GM23338 (cell line): ENCODE results near the gene ENTHD1. TPM values are rescaled to one million over a fixed set of nuclear protein-coding genes. Genes with fewer than 3 reads are reported as not detected.

ENCODE experiments used
- ATAC-seq: fragments of 200-7000 bp; cut with Tn5 transposase; 3 replicates; pipeline ENCODE4 v1.9.1; 2020
- DNase-seq: peaks from one replicate; pipeline ENCODE4 v3.0.0-alpha.2; 2015; ENCODE audit warnings: low spot score
- H2AFZ ChIP-seq: fragments of 200-600 bp; sonication (generic); 2 replicates; pipeline ENCODE4 v1.8.0; 2016; ENCODE audit warnings: antibody characterized with exemption, mild to moderate bottlenecking, moderate library complexity
- H3F3A ChIP-seq: fragments of 200-600 bp; sonication (generic); replicated peaks from 2 replicates; pipeline ENCODE4 v1.8.0; 2017; ENCODE audit warnings: antibody characterized with exemption, mixed run types, low read depth
- H3K27ac ChIP-seq: fragments of 200-600 bp; sonication (generic); 2 replicates; pipeline ENCODE4 v1.6.1; 2016; ENCODE audit warnings: low read depth
- H3K27me3 ChIP-seq: fragments of 200-600 bp; sonication (generic); 2 replicates; pipeline ENCODE4 v1.8.0; 2016; ENCODE audit warnings: mild to moderate bottlenecking, mixed run types, moderate library complexity; ENCODE audit not compliant: insufficient read depth
- H3K36me3 ChIP-seq: fragments of 200-600 bp; sonication (generic); 2 replicates; pipeline ENCODE4 v1.8.0; 2016; ENCODE audit warnings: mild to moderate bottlenecking; ENCODE audit not compliant: insufficient read depth
- H3K4me1 ChIP-seq: fragments of 200-600 bp; sonication (generic); 2 replicates; pipeline ENCODE4 v1.8.0; 2016; ENCODE audit warnings: mild to moderate bottlenecking, moderate library complexity; ENCODE audit not compliant: insufficient read depth
- H3K4me2 ChIP-seq: fragments of 200-600 bp; sonication (generic); 2 replicates; pipeline ENCODE4 v1.7.1; 2017; ENCODE audit warnings: mixed run types
- H3K4me3 ChIP-seq: fragments of 200-600 bp; sonication (generic); 2 replicates; pipeline ENCODE4 v1.6.1; 2016; ENCODE audit warnings: mixed run types
- H3K79me2 ChIP-seq: fragments of 200-600 bp; sonication (generic); replicated peaks from 2 replicates; pipeline ENCODE4 v1.8.0; 2017; ENCODE audit warnings: mild to moderate bottlenecking; ENCODE audit not compliant: insufficient read depth
- H3K9me2 ChIP-seq: fragments of 200-600 bp; sonication (generic); 2 replicates; pipeline ENCODE4 v1.8.0; 2017; ENCODE audit not compliant: insufficient read depth
- H4K20me1 ChIP-seq: fragments of 200-600 bp; sonication (generic); replicated peaks from 2 replicates; pipeline ENCODE4 v1.8.0; 2017; ENCODE audit warnings: mild to moderate bottlenecking; ENCODE audit not compliant: insufficient read depth
- H3K27ac Mint-ChIP-seq: 2 replicates; pipeline ENCODE4 v1.8.0; 2020; ENCODE audit warnings: inconsistent platforms, mild to moderate bottlenecking, moderate library complexity, mixed read lengths
- H3K27me3 Mint-ChIP-seq: 3 replicates; pipeline ENCODE4 v1.8.0; 2022; ENCODE audit warnings: low read depth, mild to moderate bottlenecking, moderate library complexity, mixed read lengths, inconsistent platforms; ENCODE audit not compliant: insufficient read depth, poor library complexity
- H3K36me3 Mint-ChIP-seq: 3 replicates; pipeline ENCODE4 v1.8.0; 2021; ENCODE audit warnings: low read depth, mild to moderate bottlenecking, inconsistent platforms, moderate library complexity, mixed read lengths
- H3K4me1 Mint-ChIP-seq: 3 replicates; pipeline ENCODE4 v1.8.0; 2020; ENCODE audit warnings: mild to moderate bottlenecking, inconsistent platforms, mixed read lengths
- H3K4me3 Mint-ChIP-seq: 3 replicates; pipeline ENCODE4 v1.8.0; 2021; ENCODE audit warnings: moderate library complexity, mild to moderate bottlenecking, inconsistent platforms, mixed read lengths
- H3K9me3 Mint-ChIP-seq: 3 replicates; pipeline ENCODE4 v1.8.0; 2020; ENCODE audit warnings: moderate library complexity, mild to moderate bottlenecking, inconsistent platforms, mixed read lengths
- CREB1 ChIP-seq: fragments of 250-450 bp; sonication (Bioruptor Pico); IDR thresholded peaks from 2 replicates; pipeline ENCODE4 v1.5.0; 2020; ENCODE audit warnings: low read depth, mild to moderate bottlenecking, moderate library complexity
- EZH2 ChIP-seq: fragments of 200-600 bp; sonication (generic); IDR thresholded peaks from one replicate; pipeline ENCODE4 v1.8.0; 2017; ENCODE audit warnings: antibody characterized with exemption, mild to moderate bottlenecking, low read depth; ENCODE audit not compliant: unreplicated experiment
- EZH2phosphoT487 ChIP-seq: fragments of 200-600 bp; sonication (generic); IDR thresholded peaks from one replicate; pipeline ENCODE4 v1.8.1; 2018; ENCODE audit warnings: antibody characterized with exemption; ENCODE audit not compliant: unreplicated experiment
- JUNB ChIP-seq: IDR thresholded peaks from one replicate; pipeline ENCODE4 v1.6.1; 2016; ENCODE audit warnings: antibody characterized with exemption; ENCODE audit not compliant: unreplicated experiment
- NANOG ChIP-seq: IDR thresholded peaks from 2 replicates; pipeline ENCODE4 v1.6.1; 2016; ENCODE audit warnings: antibody characterized with exemption, borderline replicate concordance
- POLR2AphosphoS5 ChIP-seq: IDR thresholded peaks from 2 replicates; pipeline ENCODE4 v1.6.1; 2016; ENCODE audit warnings: antibody characterized with exemption, low read depth
- REST ChIP-seq: IDR thresholded peaks from one replicate; pipeline ENCODE4 v1.6.1; 2018; ENCODE audit warnings: antibody characterized with exemption; ENCODE audit not compliant: unreplicated experiment
- STAT1 ChIP-seq: IDR thresholded peaks from one replicate; pipeline ENCODE4 v1.6.1; 2016; ENCODE audit warnings: antibody characterized with exemption; ENCODE audit not compliant: unreplicated experiment
- ZNF114 ChIP-seq: fragments of 250-450 bp; sonication (Bioruptor Pico); IDR thresholded peaks from 2 replicates; pipeline ENCODE4 v1.5.0; 2020; ENCODE audit warnings: mild to moderate bottlenecking, moderate library complexity
- ZNF331 ChIP-seq: fragments of 250-450 bp; sonication (Bioruptor Pico); IDR thresholded peaks from 2 replicates; pipeline ENCODE4 v1.5.0; 2020; ENCODE audit warnings: low read depth, mild to moderate bottlenecking, moderate library complexity
- polyA plus RNA-seq: library from polyadenylated mRNA; unstranded; fragments of >200 nt; fragmentation: Nextera tagmentation; extraction: Ambion mirVana; gene quantifications from 2 replicates; pipeline ENCODE4 v1.2.1, GENCODE V29; 2016
- total RNA-seq: library from RNA; depleted of rRNA; stranded (reverse); fragments of >200 nt; shearing (Covaris generic); gene quantifications from 2 replicates; pipeline ENCODE4 v1.2.3, GENCODE V29; 2014
- TF ChIP-seq, protein P1 (sequence below): fragments of 250-450 bp; sonication (Bioruptor Pico); IDR thresholded peaks from 2 replicates; pipeline ENCODE4 v1.5.0; 2020; ENCODE audit warnings: mild to moderate bottlenecking, moderate library complexity
- TF ChIP-seq, protein P2 (sequence below): IDR thresholded peaks from 2 replicates; pipeline ENCODE4 v1.6.1; 2016; ENCODE audit warnings: antibody characterized with exemption

Gene ENTHD1
- total and polyA plus RNA-seq, 2 experiments from 2014 or later = not detected

- TF ChIP-seq NANOG (no peak), ZNF331 (CRISPR knock-in tag) (no peak), CREB1 (CRISPR knock-in tag) (no peak), ZNF114 (CRISPR knock-in tag) (no peak), POLR2AphosphoS5 (no peak)
- TF ChIP-seq, protein P1, sequence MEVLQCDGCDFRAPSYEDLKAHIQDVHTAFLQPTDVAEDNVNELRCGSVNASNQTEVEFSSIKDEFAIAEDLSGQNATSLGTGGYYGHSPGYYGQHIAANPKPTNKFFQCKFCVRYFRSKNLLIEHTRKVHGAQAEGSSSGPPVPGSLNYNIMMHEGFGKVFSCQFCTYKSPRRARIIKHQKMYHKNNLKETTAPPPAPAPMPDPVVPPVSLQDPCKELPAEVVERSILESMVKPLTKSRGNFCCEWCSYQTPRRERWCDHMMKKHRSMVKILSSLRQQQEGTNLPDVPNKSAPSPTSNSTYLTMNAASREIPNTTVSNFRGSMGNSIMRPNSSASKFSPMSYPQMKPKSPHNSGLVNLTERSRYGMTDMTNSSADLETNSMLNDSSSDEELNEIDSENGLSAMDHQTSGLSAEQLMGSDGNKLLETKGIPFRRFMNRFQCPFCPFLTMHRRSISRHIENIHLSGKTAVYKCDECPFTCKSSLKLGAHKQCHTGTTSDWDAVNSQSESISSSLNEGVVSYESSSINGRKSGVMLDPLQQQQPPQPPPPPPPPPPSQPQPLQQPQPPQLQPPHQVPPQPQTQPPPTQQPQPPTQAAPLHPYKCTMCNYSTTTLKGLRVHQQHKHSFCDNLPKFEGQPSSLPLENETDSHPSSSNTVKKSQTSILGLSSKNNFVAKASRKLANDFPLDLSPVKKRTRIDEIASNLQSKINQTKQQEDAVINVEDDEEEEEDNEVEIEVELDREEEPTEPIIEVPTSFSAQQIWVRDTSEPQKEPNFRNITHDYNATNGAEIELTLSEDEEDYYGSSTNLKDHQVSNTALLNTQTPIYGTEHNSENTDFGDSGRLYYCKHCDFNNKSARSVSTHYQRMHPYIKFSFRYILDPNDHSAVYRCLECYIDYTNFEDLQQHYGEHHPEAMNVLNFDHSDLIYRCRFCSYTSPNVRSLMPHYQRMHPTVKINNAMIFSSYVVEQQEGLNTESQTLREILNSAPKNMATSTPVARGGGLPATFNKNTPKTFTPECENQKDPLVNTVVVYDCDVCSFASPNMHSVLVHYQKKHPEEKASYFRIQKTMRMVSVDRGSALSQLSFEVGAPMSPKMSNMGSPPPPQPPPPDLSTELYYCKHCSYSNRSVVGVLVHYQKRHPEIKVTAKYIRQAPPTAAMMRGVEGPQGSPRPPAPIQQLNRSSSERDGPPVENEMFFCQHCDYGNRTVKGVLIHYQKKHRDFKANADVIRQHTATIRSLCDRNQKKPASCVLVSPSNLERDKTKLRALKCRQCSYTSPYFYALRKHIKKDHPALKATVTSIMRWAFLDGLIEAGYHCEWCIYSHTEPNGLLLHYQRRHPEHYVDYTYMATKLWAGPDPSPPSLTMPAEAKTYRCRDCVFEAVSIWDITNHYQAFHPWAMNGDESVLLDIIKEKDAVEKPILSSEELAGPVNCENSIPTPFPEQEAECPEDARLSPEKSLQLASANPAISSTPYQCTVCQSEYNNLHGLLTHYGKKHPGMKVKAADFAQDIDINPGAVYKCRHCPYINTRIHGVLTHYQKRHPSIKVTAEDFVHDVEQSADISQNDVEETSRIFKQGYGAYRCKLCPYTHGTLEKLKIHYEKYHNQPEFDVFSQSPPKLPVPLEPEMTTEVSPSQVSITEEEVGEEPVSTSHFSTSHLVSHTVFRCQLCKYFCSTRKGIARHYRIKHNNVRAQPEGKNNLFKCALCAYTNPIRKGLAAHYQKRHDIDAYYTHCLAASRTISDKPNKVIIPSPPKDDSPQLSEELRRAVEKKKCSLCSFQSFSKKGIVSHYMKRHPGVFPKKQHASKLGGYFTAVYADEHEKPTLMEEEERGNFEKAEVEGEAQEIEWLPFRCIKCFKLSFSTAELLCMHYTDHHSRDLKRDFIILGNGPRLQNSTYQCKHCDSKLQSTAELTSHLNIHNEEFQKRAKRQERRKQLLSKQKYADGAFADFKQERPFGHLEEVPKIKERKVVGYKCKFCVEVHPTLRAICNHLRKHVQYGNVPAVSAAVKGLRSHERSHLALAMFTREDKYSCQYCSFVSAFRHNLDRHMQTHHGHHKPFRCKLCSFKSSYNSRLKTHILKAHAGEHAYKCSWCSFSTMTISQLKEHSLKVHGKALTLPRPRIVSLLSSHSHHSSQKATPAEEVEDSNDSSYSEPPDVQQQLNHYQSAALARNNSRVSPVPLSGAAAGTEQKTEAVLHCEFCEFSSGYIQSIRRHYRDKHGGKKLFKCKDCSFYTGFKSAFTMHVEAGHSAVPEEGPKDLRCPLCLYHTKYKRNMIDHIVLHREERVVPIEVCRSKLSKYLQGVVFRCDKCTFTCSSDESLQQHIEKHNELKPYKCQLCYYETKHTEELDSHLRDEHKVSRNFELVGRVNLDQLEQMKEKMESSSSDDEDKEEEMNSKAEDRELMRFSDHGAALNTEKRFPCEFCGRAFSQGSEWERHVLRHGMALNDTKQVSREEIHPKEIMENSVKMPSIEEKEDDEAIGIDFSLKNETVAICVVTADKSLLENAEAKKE (CRISPR knock-in tag) = no peak
- TF ChIP-seq, protein P2, sequence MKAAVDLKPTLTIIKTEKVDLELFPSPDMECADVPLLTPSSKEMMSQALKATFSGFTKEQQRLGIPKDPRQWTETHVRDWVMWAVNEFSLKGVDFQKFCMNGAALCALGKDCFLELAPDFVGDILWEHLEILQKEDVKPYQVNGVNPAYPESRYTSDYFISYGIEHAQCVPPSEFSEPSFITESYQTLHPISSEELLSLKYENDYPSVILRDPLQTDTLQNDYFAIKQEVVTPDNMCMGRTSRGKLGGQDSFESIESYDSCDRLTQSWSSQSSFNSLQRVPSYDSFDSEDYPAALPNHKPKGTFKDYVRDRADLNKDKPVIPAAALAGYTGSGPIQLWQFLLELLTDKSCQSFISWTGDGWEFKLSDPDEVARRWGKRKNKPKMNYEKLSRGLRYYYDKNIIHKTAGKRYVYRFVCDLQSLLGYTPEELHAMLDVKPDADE = no peak
Observed at GRCh38 chr22:39700565-39700964, 193.0 kb downstream of the ENTHD1 start (continued).

GRCh38 chr22:39699631-39700360 is 193.8 kb downstream of the ENTHD1 start:
- H2AFZ ChIP-seq = no peak overlapping the region
- DNase-seq = no peak
- no peaks in the 10 kb centered on the region for H3F3A ChIP-seq
- no peak for ATAC-seq
- H4K20me1 ChIP-seq = no peaks in the 10 kb centered on the region
- H3K79me2 ChIP-seq = no peaks in the 10 kb centered on the region
- no peak overlapping the region for H3K27ac ChIP-seq
- no peaks in the 10 kb centered on the region for H3K4me1 ChIP-seq
- no peaks in the 10 kb centered on the region for H3K36me3 ChIP-seq
- H3K9me3 Mint-ChIP-seq = no peaks in the 10 kb centered on the region
- no peak overlapping the region for H3K4me3 ChIP-seq
- peaks cover 11% of the 10 kb centered on the region for H3K27me3 Mint-ChIP-seq
- H3K9me2 ChIP-seq = no peaks in the 10 kb centered on the region
- H3K4me2 ChIP-seq = no peak overlapping the region
- H3K4me3 Mint-ChIP-seq = no peak overlapping the region
- no peak overlapping the region for H3K27ac Mint-ChIP-seq
- no peaks in the 10 kb centered on the region for H3K27me3 ChIP-seq
- no peaks in the 10 kb centered on the region for H3K4me1 Mint-ChIP-seq
- H3K36me3 Mint-ChIP-seq = no peaks in the 10 kb centered on the region
- TF ChIP-seq REST (no peak), ZNF114 (CRISPR knock-in tag) (no peak), NANOG (no peak), ZNF331 (CRISPR knock-in tag) (no peak), EZH2 (no peak), EZH2phosphoT487 (no peak), CREB1 (CRISPR knock-in tag) (no peak), STAT1 (no peak), POLR2AphosphoS5 (no peak), JUNB (no peak)
- TF ChIP-seq, protein P2 = no peak
